Testis (tissue), 2 donors: ENCODE measurements around the gene MRPS5.

Experiments used
- POLR2A ChIP-seq: fragments of 450-650 bp; IDR thresholded peaks from one replicate; pipeline ENCODE4 v1.6.1; 2017; ENCODE audit warnings: antibody characterized with exemption, mild to moderate bottlenecking, moderate library complexity
- TF ChIP-seq, protein P1 (sequence below), 3 experiments: fragments of 450-650 bp in 2 of 3; fragments of 200-600 bp in 1 of 3; sonication (generic) in 1 of 3; IDR thresholded peaks; one replicate each; pipeline ENCODE4 v1.5.1; 2016 to 2019; ENCODE audit warnings: antibody characterized with exemption in 3 of 3, mild to moderate bottlenecking in 2 of 3, moderate library complexity in 1 of 3

DNA sequence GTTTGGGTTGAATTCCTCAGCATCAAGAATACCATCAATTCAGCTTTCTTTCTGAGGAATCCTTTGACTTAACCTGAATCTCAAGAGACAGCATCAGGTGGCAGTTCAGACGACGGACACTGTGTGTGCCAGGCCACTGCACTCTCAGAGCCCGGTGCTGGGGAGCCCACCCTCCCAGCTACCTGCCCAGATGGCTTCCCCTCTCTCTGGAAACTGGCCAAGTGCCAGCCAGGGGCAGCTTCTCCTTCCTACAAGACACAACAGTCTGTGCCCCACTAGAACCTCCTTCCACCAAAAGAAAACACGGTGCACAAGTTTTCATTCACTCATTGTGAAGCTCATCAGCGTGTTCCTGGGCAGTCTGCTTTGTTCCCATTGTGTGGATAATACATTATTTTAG, 67.6 kb downstream of the MRPS5 start:
- TF ChIP-seq, protein P1, sequence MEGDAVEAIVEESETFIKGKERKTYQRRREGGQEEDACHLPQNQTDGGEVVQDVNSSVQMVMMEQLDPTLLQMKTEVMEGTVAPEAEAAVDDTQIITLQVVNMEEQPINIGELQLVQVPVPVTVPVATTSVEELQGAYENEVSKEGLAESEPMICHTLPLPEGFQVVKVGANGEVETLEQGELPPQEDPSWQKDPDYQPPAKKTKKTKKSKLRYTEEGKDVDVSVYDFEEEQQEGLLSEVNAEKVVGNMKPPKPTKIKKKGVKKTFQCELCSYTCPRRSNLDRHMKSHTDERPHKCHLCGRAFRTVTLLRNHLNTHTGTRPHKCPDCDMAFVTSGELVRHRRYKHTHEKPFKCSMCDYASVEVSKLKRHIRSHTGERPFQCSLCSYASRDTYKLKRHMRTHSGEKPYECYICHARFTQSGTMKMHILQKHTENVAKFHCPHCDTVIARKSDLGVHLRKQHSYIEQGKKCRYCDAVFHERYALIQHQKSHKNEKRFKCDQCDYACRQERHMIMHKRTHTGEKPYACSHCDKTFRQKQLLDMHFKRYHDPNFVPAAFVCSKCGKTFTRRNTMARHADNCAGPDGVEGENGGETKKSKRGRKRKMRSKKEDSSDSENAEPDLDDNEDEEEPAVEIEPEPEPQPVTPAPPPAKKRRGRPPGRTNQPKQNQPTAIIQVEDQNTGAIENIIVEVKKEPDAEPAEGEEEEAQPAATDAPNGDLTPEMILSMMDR (IDR thresholded peaks at IDR 0.05) = no peak
- no peak for TF ChIP-seq POLR2A
